Activated CD8-positive, alpha-beta memory T cell treated with anti-CD3 and anti-CD28 coated beads, Interleukin-2, amount 50 U/mL, for 1 hour (primary cell): ENCODE data around the gene PML.
"Not testable (repeated sequence)": the region's sequence is repeated elsewhere in the genome, so short reads cannot be mapped to it uniquely, and the experiment has no call there.

Experiments used
- DNase-seq: peaks from one replicate; pipeline ENCODE4 v3.0.0-alpha.2; 2020; ENCODE audit errors: extremely low read depth

The PML gene

DNA sequence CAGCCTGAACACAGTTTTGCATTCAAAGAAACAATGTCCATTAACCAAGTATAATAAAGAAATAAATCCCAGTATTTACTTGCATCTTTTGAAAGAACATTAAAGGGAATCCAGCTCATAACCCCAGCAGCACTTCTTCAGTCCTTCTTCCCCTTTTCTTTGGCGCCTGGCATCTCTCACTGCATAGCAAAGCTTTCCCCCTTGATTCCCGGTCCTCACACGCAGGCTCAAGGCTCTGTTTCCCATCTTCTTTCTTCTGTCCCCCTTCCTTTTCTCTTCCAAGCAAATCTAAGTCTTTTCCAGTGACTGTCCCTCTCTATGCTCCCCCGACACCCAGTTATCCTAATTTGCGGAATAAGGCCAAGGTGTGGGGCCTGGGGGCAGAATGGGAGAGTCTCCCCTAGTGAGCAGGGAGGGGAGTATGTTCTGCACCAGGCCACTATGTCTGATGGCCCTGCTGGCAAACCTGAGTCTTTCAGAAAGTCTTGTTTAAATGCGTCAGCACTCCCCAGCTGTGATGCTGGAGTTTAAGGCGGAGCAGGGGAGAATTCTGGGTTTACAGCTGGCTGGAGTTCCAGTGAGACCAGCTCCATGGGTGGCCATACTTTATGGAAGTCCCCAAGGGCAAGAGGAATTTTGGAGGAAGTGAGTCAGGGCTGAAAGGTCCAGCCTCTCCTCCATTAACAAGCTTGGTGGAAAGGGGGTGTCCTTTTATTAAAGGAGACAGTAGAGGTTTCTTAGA is 45.8 kb downstream of the PML start:
- no peak for DNase-seq

- DNase-seq = no peak
These were observed 46.8 kb downstream of the PML start for GRCh38 chr15:74041311-74041756.

DNA sequence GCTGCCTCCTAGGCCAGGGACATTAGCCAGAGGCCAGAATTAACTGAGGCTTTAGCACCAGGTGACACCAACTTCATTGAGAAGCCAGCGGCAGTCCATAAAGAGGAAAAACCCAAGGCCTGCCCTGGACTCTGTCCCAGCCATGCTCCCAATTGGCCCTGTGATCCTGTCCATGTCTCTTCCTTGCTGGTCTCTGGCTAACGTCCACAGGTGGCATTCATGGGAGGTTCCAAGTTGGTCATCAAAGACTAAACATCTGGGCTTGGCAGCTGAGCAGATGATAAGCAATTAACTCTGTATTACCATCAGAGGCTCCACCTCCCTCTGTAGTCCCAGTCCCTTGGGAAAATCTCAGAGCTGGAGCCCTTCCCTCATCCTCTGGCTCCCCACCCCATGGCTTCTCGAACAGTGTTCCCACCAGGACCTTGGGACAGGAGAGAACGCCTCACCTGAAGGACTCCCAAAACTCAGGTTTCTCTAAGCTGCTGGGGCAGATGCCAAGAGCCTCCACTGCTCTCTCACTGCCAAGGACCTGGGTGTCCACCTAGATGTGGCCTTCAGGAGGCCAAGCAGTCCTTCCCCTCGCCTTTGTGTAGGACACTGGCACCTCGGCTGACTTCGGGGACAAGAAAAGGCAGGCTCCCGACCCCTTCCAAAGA is 47.4 kb downstream of the PML start:
- no peak for DNase-seq

- no peak for DNase-seq
These were observed 48.3 kb downstream of the PML start for GRCh38 chr15:74042603-74043424.

- no peak for DNase-seq
These were observed 49.1 kb downstream of the PML start for GRCh38 chr15:74043425-74044266.

DNA sequence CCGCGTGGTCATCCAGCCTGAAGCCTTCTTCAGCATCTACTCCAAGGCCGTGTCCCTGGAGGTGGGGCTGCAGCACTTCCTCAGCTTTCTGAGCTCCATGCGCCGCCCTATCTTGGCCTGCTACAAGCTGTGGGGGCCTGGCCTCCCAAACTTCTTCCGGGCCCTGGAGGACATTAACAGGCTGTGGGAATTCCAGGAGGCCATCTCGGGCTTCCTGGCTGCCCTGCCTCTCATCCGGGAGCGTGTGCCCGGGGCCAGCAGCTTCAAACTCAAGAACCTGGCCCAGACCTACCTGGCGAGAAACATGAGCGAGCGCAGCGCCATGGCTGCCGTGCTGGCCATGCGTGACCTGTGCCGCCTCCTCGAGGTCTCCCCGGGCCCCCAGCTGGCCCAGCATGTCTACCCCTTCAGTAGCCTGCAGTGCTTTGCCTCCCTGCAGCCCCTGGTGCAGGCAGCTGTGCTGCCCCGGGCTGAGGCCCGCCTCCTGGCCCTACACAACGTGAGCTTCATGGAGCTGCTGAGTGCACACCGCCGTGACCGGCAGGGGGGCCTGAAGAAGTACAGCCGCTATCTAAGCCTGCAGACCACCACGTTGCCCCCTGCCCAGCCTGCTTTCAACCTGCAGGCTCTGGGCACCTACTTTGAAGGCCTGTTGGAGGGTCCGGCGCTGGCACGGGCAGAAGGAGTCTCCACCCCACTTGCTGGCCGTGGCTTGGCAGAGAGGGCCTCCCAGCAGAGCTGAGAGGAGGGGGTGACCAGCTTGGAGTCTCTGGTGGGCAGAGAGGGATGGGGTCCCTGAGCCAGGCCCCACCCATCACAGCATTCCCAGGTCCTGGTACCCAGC is 50.0 kb downstream of the PML start:
- DNase-seq = no peak

- DNase-seq = no peak
These were observed 50.7 kb downstream of the PML start for GRCh38 chr15:74045184-74045583.

- DNase-seq = no peak
These were observed 51.2 kb downstream of the PML start for GRCh38 chr15:74045636-74046274.

DNA sequence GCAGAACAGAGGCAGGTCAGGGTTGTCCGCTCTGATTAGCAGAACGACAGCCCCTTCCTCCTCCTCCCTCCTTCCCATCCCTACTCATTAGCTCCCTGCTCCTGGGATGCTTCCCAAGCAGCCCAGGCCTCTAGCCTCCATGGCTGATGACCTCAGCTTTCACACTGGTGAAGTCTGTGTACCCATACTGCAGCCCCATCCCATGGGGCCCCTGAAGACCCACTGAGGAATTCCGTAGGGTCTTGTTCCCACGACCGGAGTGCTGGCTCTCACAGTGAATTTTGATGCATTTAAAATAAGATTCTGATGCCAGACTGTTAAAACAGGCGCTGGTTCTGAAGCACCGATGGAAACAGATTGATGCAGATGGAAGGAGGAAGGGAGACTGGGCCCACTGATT is 51.8 kb downstream of the PML start:
- no peak for DNase-seq

DNA sequence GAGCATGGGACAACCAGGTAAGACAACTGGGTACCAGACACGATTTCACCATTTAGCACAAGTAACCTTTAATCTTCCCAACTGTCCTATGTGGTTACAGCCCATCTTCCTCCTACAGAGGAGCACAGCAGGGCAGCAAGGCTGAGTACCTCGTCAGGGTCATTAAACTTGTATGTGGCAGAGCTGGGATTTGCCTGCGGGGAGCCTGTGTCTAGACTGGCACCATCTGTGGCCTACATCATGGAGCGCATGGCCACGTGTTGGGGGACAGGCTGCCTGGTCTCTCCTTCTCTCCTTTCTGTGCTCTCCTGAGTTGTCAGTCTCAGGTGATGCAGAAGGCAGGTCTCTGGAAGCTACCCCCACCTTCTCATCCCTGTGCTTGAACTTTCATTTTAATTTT is 55.6 kb downstream of the PML start:
- no peak for DNase-seq

- DNase-seq = no peak
These were observed 56.2 kb downstream of the PML start for GRCh38 chr15:74050556-74051234.

- DNase-seq = not testable (repeated sequence)
These were observed 58.0 kb downstream of the PML start for GRCh38 chr15:74052271-74053260.

DNA sequence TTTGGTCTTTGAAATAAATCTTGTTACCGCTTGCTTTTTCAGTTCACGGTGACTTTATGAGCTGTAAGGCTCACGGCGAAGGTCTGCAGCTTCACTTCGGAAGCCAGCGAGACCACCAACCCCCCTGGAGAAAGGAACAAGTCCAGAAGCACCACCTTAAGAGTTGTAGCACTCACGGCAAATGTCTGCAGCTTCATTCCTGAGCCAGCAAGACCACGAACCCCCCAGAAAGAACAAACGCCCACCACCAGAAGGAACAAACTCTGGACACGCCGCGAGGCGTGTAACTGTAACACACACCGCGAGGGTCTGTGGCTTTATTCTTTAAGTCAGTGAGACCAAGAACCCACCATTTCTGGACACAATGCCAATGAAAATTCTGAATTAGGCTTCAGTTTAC is 59.0 kb downstream of the PML start:
- no peak for DNase-seq

- DNase-seq = no peak
These were observed 59.5 kb downstream of the PML start for GRCh38 chr15:74053941-74054529.

GRCh38 chr15:74055804-74056203 is 61.3 kb downstream of the PML start:
- DNase-seq = no peak

DNA sequence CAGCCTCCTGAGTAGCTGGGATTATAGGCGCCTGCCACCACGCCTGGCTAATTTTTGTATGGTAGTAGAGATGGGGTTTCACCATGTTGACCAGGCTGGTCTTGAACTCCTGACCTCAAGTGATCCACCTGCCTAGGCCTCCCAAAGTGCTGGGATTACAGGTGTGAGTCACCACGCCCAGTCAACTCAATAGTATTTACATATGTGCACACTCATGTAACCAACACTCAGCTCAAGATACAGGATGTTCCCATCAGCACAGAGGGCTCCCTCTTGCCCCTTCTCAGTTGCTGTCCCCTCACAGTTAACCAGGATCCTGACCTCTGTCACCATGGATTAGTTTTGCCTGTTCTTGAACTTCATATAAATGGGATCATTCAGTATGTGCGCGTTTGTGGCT is 61.8 kb downstream of the PML start:
- DNase-seq = not testable (repeated sequence)

DNA sequence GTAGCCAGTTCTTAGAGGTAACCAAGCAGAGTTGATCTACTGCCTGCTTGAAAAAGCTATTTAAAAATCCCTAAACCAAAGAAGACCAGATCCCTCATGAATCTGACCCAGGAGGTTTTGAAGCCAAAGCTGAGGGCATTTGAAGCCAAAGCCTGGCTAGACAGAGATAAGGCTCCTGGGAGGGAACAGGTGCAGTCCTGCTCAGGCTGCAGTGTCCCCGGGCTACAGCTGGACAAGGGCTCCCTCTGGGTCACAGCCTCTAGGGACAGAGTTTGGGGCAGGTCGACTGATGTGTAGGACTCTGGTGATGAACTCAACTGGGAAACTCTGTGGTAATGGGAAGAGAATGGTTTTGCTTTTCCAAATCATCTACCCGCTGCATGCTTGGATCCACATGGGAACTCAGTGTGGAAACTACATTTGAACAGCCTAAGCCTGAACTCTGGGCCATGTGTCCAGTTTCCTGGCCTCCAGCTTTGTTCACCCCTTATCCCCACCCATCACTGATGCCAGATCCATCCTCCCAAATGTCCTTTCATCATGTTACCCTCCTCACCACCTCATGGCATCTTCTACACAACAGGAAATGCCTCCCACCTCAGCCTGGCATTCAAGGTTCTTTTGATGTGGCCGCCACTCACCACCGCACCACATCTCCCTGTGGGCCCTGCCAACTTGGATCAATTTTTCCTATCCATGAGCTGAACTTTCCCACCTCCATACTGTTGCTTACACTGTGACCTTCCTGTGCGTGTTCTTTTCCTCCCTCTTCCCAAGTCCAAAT is 64.7 kb downstream of the PML start:
- not testable (repeated sequence) for DNase-seq
